Smooth muscle cell of bladder (primary cell): Measurements from ENCODE around the gene NHLRC2. TPM values are rescaled to one million over a fixed set of nuclear protein-coding genes. Genes with fewer than 3 reads are reported as not detected.

ENCODE experiments used
- total RNA-seq: library from RNA; depleted of rRNA; stranded (reverse); fragments of >200 nt; gene quantifications from 2 replicates; pipeline ENCODE4 v1.2.3, GENCODE V29; 2014

NHLRC2 gene, protein sequence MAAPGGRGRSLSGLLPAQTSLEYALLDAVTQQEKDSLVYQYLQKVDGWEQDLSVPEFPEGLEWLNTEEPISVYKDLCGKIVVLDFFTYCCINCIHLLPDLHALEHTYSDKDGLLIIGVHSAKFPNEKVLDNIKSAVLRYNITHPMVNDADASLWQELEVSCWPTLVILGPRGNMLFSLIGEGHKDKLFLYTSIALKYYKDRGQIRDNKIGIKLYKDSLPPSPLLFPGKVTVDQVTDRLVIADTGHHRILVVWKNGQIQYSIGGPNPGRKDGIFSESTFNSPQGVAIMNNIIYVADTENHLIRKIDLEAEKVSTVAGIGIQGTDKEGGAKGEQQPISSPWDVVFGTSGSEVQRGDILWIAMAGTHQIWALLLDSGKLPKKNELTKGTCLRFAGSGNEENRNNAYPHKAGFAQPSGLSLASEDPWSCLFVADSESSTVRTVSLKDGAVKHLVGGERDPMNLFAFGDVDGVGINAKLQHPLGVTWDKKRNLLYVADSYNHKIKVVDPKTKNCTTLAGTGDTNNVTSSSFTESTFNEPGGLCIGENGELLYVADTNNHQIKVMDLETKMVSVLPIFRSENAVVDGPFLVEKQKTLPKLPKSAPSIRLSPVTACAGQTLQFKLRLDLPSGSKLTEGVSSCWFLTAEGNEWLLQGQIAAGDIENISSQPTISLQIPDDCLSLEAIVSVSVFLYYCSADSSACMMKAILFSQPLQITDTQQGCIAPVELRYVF
- 7.0 and 8.0 TPM in 2 replicates for total RNA-seq

GRCh38 chr10:113854013-113854760 is at the start of gene NHLRC2, which contains the start of gene DCLRE1A:
Gene NHLRC2 (plus strand): TSS chr10:113854661. CDS start chr10:113854873, 212 bp downstream.
Gene DCLRE1A (minus strand): TSS chr10:113854082. CDS start chr10:113853182, 900 bp downstream.

Other genes starting within 250 kb of the NHLRC2 start
- gene NRAP, start 190.6 kb upstream of the NHLRC2 start, total RNA-seq, result not detected in 2 replicates
- 16.5 and 23.5 TPM in 2 replicates for gene CASP7, start 174.7 kb upstream of the NHLRC2 start, total RNA-seq
- gene PLEKHS1, start 103.0 kb upstream of the NHLRC2 start, total RNA-seq, result 0.09 TPM in 1 of 2 replicates, not detected in the other
- 3.5 and 4.8 TPM in 2 replicates for gene DCLRE1A, start 579 bp upstream of the NHLRC2 start, total RNA-seq
- gene ADRB1, start 189.2 kb downstream of the NHLRC2 start, total RNA-seq, result not detected in 2 replicates